ENCODE data around the gene CDH2.

CDH2 gene

GRCh38 chr18:28062443-28062842 is 114.5 kb downstream of the CDH2 start:
- Histone ChIP-seq H3K4me3 (ENCODE audit: low read depth, low read length) (no peak overlapping the region), H2BK120ac (ENCODE audit: insufficient read depth, low read length, poor library complexity) (no peak overlapping the region), H3K27me3 (ENCODE audit: insufficient read depth, low read length) (no peaks in the 10 kb centered on the region), H3K79me2 (ENCODE audit: control insufficient read depth, insufficient read depth, low read length, poor library complexity) (peaks cover 2% of the 10 kb centered on the region), H3K9ac (ENCODE audit: low read length) (no peak overlapping the region), H3K4ac (ENCODE audit: low read depth, low read length) (no peak overlapping the region), H2BK5ac (ENCODE audit: low read depth, low read length, poor library complexity) (no peak overlapping the region), H4K8ac (ENCODE audit: low read depth, low read length) (no peak overlapping the region), H3K23ac (ENCODE audit: low read length) (no peak overlapping the region), H2AK5ac (ENCODE audit: low read length) (no peak overlapping the region), H2AFZ (ENCODE audit: insufficient read depth, low read length, poor library complexity) (no peak overlapping the region), H3K14ac (ENCODE audit: low read length) (no peak overlapping the region), H4K91ac (ENCODE audit: low read depth, low read length) (no peak overlapping the region), H3K18ac (ENCODE audit: low read length) (no peak overlapping the region), H3K79me1 (ENCODE audit: low read length) (peaks cover 7% of the 10 kb centered on the region), H3K4me1 (ENCODE audit: control insufficient read depth in 1 of 2, insufficient read depth in 2 of 2, low read length in 2 of 2) (peaks cover 2 to 4% of the 10 kb centered on the region in 2 experiments), H3K27ac (ENCODE audit: low read depth, low read length) (no peak overlapping the region), H4K12ac (ENCODE audit: low read depth, low read length) (no peak overlapping the region), H3K36me3 (ENCODE audit: control insufficient read depth in 1 of 2, insufficient read depth in 2 of 2, low read length in 2 of 2) (no peaks in the 10 kb centered on the region), H3K4me2 (ENCODE audit: low read length) (no peak overlapping the region), H2BK12ac (ENCODE audit: low read length) (no peak overlapping the region), H3K9me3 (ENCODE audit: insufficient read depth, low read depth, low read length) (no peaks in the 10 kb centered on the region)
- WGBS (ENCODE audit: extremely low coverage, insufficient coverage, insufficient read length): no CpG with 5 or more reads among the region's 4 CpGs
- DNase-seq: no peak

DNA sequence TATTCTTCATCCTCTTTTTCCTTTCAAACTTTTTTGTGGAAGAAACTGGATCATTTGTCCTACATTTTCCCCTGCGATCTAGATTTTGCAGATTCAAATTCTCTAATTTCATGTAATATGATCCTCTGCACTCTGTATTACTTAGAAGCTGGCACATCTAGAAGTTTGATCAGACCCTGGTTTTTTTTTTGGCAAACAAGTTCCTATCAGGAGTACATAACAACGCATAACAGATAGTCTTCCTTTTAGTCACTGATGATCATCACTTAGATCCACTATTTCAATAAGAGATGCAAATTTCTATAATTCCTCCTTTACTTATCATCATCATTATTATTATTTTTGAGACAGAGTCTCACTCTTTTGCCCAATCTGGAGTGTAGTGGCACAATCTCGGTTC is 117.1 kb downstream of the CDH2 start:
- no peak overlapping the region for H2BK120ac ChIP-seq (ENCODE audit: insufficient read depth, low read length, poor library complexity)
- peaks cover 2% of the 10 kb centered on the region in 2 experiments for H3K4me1 ChIP-seq (ENCODE audit: control insufficient read depth in 1 of 2, insufficient read depth in 2 of 2, low read length in 2 of 2)
- no peak overlapping the region for H4K91ac ChIP-seq (ENCODE audit: low read depth, low read length)
- H2BK5ac ChIP-seq (ENCODE audit: low read depth, low read length, poor library complexity): no peak overlapping the region
- no peak overlapping the region for H3K4ac ChIP-seq (ENCODE audit: low read depth, low read length)
- H3K9ac ChIP-seq (ENCODE audit: low read length): no peak overlapping the region
- H3K79me2 ChIP-seq (ENCODE audit: control insufficient read depth, insufficient read depth, low read length, poor library complexity): peaks cover 2% of the 10 kb centered on the region
- no peak overlapping the region for H3K14ac ChIP-seq (ENCODE audit: low read length)
- H3K18ac ChIP-seq (ENCODE audit: low read length): no peak overlapping the region
- H2BK12ac ChIP-seq (ENCODE audit: low read length): no peak overlapping the region
- no peak overlapping the region for H2AK5ac ChIP-seq (ENCODE audit: low read length)
- no peak overlapping the region for H3K4me2 ChIP-seq (ENCODE audit: low read length)
- no peak overlapping the region for H4K8ac ChIP-seq (ENCODE audit: low read depth, low read length)
- H3K23ac ChIP-seq (ENCODE audit: low read length): no peak overlapping the region
- H3K27me3 ChIP-seq (ENCODE audit: insufficient read depth, low read length): no peaks in the 10 kb centered on the region
- H4K12ac ChIP-seq (ENCODE audit: low read depth, low read length): no peak overlapping the region
- H3K9me3 ChIP-seq (ENCODE audit: insufficient read depth, low read depth, low read length): no peaks in the 10 kb centered on the region
- no peak overlapping the region for H2AFZ ChIP-seq (ENCODE audit: insufficient read depth, low read length, poor library complexity)
- peaks cover 4% of the 10 kb centered on the region for H3K79me1 ChIP-seq (ENCODE audit: low read length)
- DNase-seq: peak in 1 of 2 donors; percentile 17
- no CpG with 5 or more reads among the region's 3 CpGs for WGBS (ENCODE audit: extremely low coverage, insufficient coverage, insufficient read length)
- no peaks in the 10 kb centered on the region for H3K36me3 ChIP-seq (ENCODE audit: control insufficient read depth in 1 of 2, insufficient read depth in 2 of 2, low read length in 2 of 2)
- no peak overlapping the region for H3K4me3 ChIP-seq (ENCODE audit: low read depth, low read length)
- H3K27ac ChIP-seq (ENCODE audit: low read depth, low read length): no peak overlapping the region

DNA sequence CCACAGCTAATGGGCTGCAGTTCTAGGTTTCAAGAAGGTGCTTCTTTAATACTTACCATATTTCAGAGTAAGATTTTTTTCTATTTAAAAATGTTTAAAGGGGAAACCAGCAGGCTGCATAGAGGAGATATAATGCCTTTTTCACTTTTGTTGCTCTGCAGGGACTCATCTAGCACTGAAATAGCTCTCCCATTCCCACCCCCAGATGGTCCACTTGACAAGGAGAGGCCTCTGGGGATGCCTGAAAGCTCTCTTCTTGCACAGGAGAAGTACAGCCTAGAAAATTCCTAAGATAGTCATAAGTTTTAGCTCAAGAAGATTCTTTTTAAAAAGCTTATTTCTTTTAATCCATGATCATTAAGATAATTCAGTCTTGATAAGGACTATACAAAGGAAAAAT is 126.4 kb downstream of the CDH2 start:
- H4K12ac ChIP-seq (ENCODE audit: low read depth, low read length): no peak overlapping the region
- H3K4ac ChIP-seq (ENCODE audit: low read depth, low read length): no peak overlapping the region
- H3K4me1 ChIP-seq (ENCODE audit: control insufficient read depth in 1 of 2, insufficient read depth in 2 of 2, low read length in 2 of 2): no peaks in the 10 kb centered on the region
- no peaks in the 10 kb centered on the region for H3K79me1 ChIP-seq (ENCODE audit: low read length)
- H3K9me3 ChIP-seq (ENCODE audit: insufficient read depth, low read depth, low read length): no peaks in the 10 kb centered on the region
- H2BK12ac ChIP-seq (ENCODE audit: low read length): no peak overlapping the region
- H3K36me3 ChIP-seq (ENCODE audit: control insufficient read depth in 1 of 2, insufficient read depth in 2 of 2, low read length in 2 of 2): no peaks in the 10 kb centered on the region
- H2BK120ac ChIP-seq (ENCODE audit: insufficient read depth, low read length, poor library complexity): no peak overlapping the region
- H4K91ac ChIP-seq (ENCODE audit: low read depth, low read length): no peak overlapping the region
- H3K18ac ChIP-seq (ENCODE audit: low read length): no peak overlapping the region
- no peak overlapping the region for H3K27ac ChIP-seq (ENCODE audit: low read depth, low read length)
- H3K14ac ChIP-seq (ENCODE audit: low read length): no peak overlapping the region
- H3K9ac ChIP-seq (ENCODE audit: low read length): no peak overlapping the region
- no peaks in the 10 kb centered on the region for H3K27me3 ChIP-seq (ENCODE audit: insufficient read depth, low read length)
- no peak overlapping the region for H2AFZ ChIP-seq (ENCODE audit: insufficient read depth, low read length, poor library complexity)
- no peak overlapping the region for H3K23ac ChIP-seq (ENCODE audit: low read length)
- DNase-seq: no peak
- H3K4me2 ChIP-seq (ENCODE audit: low read length): no peak overlapping the region
- no peak overlapping the region for H4K8ac ChIP-seq (ENCODE audit: low read depth, low read length)
- no peak overlapping the region for H3K4me3 ChIP-seq (ENCODE audit: low read depth, low read length)
- H3K79me2 ChIP-seq (ENCODE audit: control insufficient read depth, insufficient read depth, low read length, poor library complexity): no peaks in the 10 kb centered on the region
- H2AK5ac ChIP-seq (ENCODE audit: low read length): no peak overlapping the region
- no peak overlapping the region for H2BK5ac ChIP-seq (ENCODE audit: low read depth, low read length, poor library complexity)

- Histone ChIP-seq H3K27ac (ENCODE audit: low read depth, low read length) (no peak overlapping the region), H4K91ac (ENCODE audit: low read depth, low read length) (no peak overlapping the region), H3K36me3 (ENCODE audit: control insufficient read depth in 1 of 2, insufficient read depth in 2 of 2, low read length in 2 of 2) (no peaks in the 10 kb centered on the region), H3K9me3 (ENCODE audit: insufficient read depth, low read depth, low read length) (no peaks in the 10 kb centered on the region), H2AFZ (ENCODE audit: insufficient read depth, low read length, poor library complexity) (no peak overlapping the region), H2BK12ac (ENCODE audit: low read length) (no peak overlapping the region), H3K4me3 (ENCODE audit: low read depth, low read length) (no peak overlapping the region), H3K4me2 (ENCODE audit: low read length) (no peak overlapping the region), H2BK5ac (ENCODE audit: low read depth, low read length, poor library complexity) (no peak overlapping the region), H3K14ac (ENCODE audit: low read length) (no peak overlapping the region), H4K8ac (ENCODE audit: low read depth, low read length) (no peak overlapping the region), H3K27me3 (ENCODE audit: insufficient read depth, low read length) (no peaks in the 10 kb centered on the region), H3K4me1 (ENCODE audit: control insufficient read depth in 1 of 2, insufficient read depth in 2 of 2, low read length in 2 of 2) (no peaks in the 10 kb centered on the region), H3K79me2 (ENCODE audit: control insufficient read depth, insufficient read depth, low read length, poor library complexity) (no peaks in the 10 kb centered on the region), H3K79me1 (ENCODE audit: low read length) (no peaks in the 10 kb centered on the region), H3K4ac (ENCODE audit: low read depth, low read length) (no peak overlapping the region), H2BK120ac (ENCODE audit: insufficient read depth, low read length, poor library complexity) (no peak overlapping the region), H3K9ac (ENCODE audit: low read length) (no peak overlapping the region), H3K23ac (ENCODE audit: low read length) (no peak overlapping the region), H3K18ac (ENCODE audit: low read length) (no peak overlapping the region), H4K12ac (ENCODE audit: low read depth, low read length) (no peak overlapping the region), H2AK5ac (ENCODE audit: low read length) (no peak overlapping the region)
- WGBS (ENCODE audit: extremely low coverage, insufficient coverage, insufficient read length): no CpG with 5 or more reads among the region's 2 CpGs
- DNase-seq: no peak
These were observed 128.3 kb downstream of the CDH2 start for GRCh38 chr18:28048612-28049011.

Data from trophoblast cell (in vitro differentiated cells and primary cell).